K562 (cell line): Measurements from ENCODE around the gene NEK1. TPM values are rescaled to one million over a fixed set of nuclear protein-coding genes. Genes with fewer than 3 reads are reported as not detected.

Experiments
- ATAC-seq: fragments of 200-7000 bp; cut with Tn5 transposase; 3 replicates; pipeline ENCODE4 v1.9.1; 2020; ENCODE audit warnings: moderate library complexity
- BruUV-seq: library from RNA; stranded (reverse); fragments of 400-500 nt; replicated peaks from 2 replicates; lab custom pipeline; 2021; lab: Mats Ljungman, UMichigan
- CTCF ChIA-PET: fragments of 300-600 bp; formaldehyde crosslinking; extraction: SDS; loops from one replicate; lab custom pipeline; 2021; ENCODE audit warnings: low intra/inter-chr PET ratio; lab: Yijun Ruan, JAX
- POLR2A ChIA-PET: fragments of 300-600, 350-650 bp; sonication (Branson Sonifier 250); formaldehyde crosslinking; extraction: SDS; loops from one replicate; lab custom pipeline; 2021; ENCODE audit warnings: antibody characterized with exemption, inconsistent platforms; lab: Yijun Ruan, JAX
- DNase-seq, 4 experiments: peaks; one replicate each; pipeline versions ENCODE4 v3.0.0 to v3.0.0-alpha.2; 2011 to 2018; ENCODE audit warnings: low spot score in 3 of 4, mixed read lengths in 3 of 4; ENCODE audit errors: extremely low read depth in 1 of 4
- FAIRE-seq: peaks from 2 replicates; lab custom pipeline; 2011; peaks lifted over from hg19 to GRCh38; lab: Jason Lieb, UNC
- H2AFZ ChIP-seq: 2 replicates; pipeline ENCODE4 v1.6.0; 2011; ENCODE audit warnings: low read depth, low read length, control low read depth, inconsistent platforms
- H3K27ac ChIP-seq: fragments of 200-600 bp; 3 replicates; pipeline ENCODE4 v1.8.0; 2011; ENCODE audit warnings: low read depth, mild to moderate bottlenecking, control low read depth, inconsistent platforms, low read length, moderate library complexity, mixed read lengths; ENCODE audit errors: extremely low read depth
- H3K27me3 ChIP-seq, 2 experiments: fragments of 300-600 bp in 1 of 2; 2 replicates in 1 of 2; 3 replicates in 1 of 2; pipeline versions ENCODE4 v1.6.0 to v1.8.0; 2011; ENCODE audit warnings: inconsistent platforms in 2 of 2, low read length in 2 of 2, mild to moderate bottlenecking in 1 of 2, mixed read lengths in 1 of 2, moderate library complexity in 1 of 2; ENCODE audit not compliant: control insufficient read depth in 2 of 2, insufficient read depth in 2 of 2
- H3K36me3 ChIP-seq: fragments of 300-600 bp; 3 replicates; pipeline ENCODE4 v1.8.0; 2011; ENCODE audit warnings: mild to moderate bottlenecking, low read length, inconsistent platforms; ENCODE audit not compliant: control insufficient read depth, insufficient read depth
- H3K4me1 ChIP-seq, 2 experiments: fragments of 200-600 bp in 1 of 2; replicated peaks in 1 of 2; 2 replicates in 1 of 2; 3 replicates in 1 of 2; pipeline versions ENCODE4 v1.5.1 to v1.8.0; 2011; ENCODE audit warnings: inconsistent platforms in 2 of 2, low read length in 2 of 2, mild to moderate bottlenecking in 1 of 2, mixed read lengths in 1 of 2, moderate library complexity in 1 of 2; ENCODE audit not compliant: control insufficient read depth in 2 of 2, insufficient read depth in 2 of 2
- H3K4me2 ChIP-seq: 2 replicates; pipeline ENCODE4 v1.6.1; 2011; ENCODE audit warnings: low read length, control low read depth, inconsistent platforms, mixed read lengths; ENCODE audit not compliant: insufficient read depth
- H3K4me3 ChIP-seq: fragments of 200-600 bp; sonication (generic), shearing (Covaris generic); 2 replicates; pipeline ENCODE4 v1.5.1; 2016; ENCODE audit warnings: control low read depth, inconsistent platforms
- H3K79me2 ChIP-seq: fragments of 200-600 bp; 3 replicates; pipeline ENCODE4 v1.8.0; 2011; ENCODE audit warnings: low read length, inconsistent platforms; ENCODE audit not compliant: control insufficient read depth, insufficient read depth
- H3K9ac ChIP-seq, 2 experiments: 2 replicates each; pipeline versions ENCODE4 v1.6.0 to v1.6.1; 2011; ENCODE audit warnings: low read depth in 2 of 2, low read length in 2 of 2, control low read depth in 1 of 2, inconsistent platforms in 1 of 2, mild to moderate bottlenecking in 1 of 2, mixed read lengths in 1 of 2; ENCODE audit not compliant: insufficient read depth in 1 of 2
- H3K9me1 ChIP-seq: one replicate; pipeline ENCODE4 v1.6.0; 2011; ENCODE audit warnings: inconsistent platforms, mild to moderate bottlenecking, low read length, moderate library complexity; ENCODE audit not compliant: control insufficient read depth, insufficient read depth
- H3K9me3 ChIP-seq: replicated peaks from 2 replicates; pipeline ENCODE4 v1.5.1; 2011; ENCODE audit warnings: low read depth, low read length, inconsistent platforms; ENCODE audit not compliant: control insufficient read depth, insufficient read depth
- H4K20me1 ChIP-seq: replicated peaks from 2 replicates; pipeline ENCODE4 v1.6.1; 2011; ENCODE audit warnings: low read length, inconsistent platforms, mixed read lengths; ENCODE audit not compliant: control insufficient read depth, insufficient read depth
- CAMTA2 ChIP-seq: fragments of 250-450 bp; sonication (Bioruptor Pico); conservative IDR thresholded peaks from 2 replicates; pipeline ENCODE4 v1.5.1; 2022
- CCNT2 ChIP-seq: IDR thresholded peaks from 2 replicates; pipeline ENCODE4 v1.6.1; 2011; ENCODE audit warnings: borderline replicate concordance, low read depth, mild to moderate bottlenecking, moderate library complexity, mixed read lengths, low read length; ENCODE audit not compliant: insufficient read length; ENCODE audit errors: extremely low read depth
- CTCF ChIP-seq, 3 experiments: IDR thresholded peaks in 2 of 3; conservative IDR thresholded peaks in 1 of 3; 2 replicates each; pipeline ENCODE4 v1.5.1; 2011 to 2012; ENCODE audit warnings: low read length in 3 of 3, mild to moderate bottlenecking in 3 of 3, control low read depth in 2 of 3, improper control_type of control experiment in 1 of 3, inconsistent platforms in 1 of 3, low read depth in 1 of 3, mixed read lengths in 1 of 3, moderate library complexity in 1 of 3; ENCODE audit not compliant: insufficient read depth in 2 of 3
- DMBX1 ChIP-seq: fragments of 250-450 bp; sonication (Bioruptor Pico); IDR thresholded peaks from 2 replicates; pipeline ENCODE4 v1.8.0; 2022; ENCODE audit warnings: inconsistent platforms, mild to moderate bottlenecking, moderate library complexity, borderline replicate concordance
- ERF ChIP-seq: fragments of 450-650 bp; formaldehyde crosslinking; IDR thresholded peaks from 2 replicates; pipeline ENCODE4 v1.4.0; 2020; ENCODE audit warnings: mild to moderate bottlenecking, mixed read lengths
- HINFP ChIP-seq: fragments of 450-650 bp; conservative IDR thresholded peaks from 2 replicates; pipeline ENCODE4 v1.6.1; 2016; ENCODE audit warnings: missing genetic modification characterization, low read depth, mild to moderate bottlenecking, control low read depth, missing compliant biosample characterization
- PBX2 ChIP-seq, 2 experiments: IDR thresholded peaks in 1 of 2; conservative IDR thresholded peaks in 1 of 2; 2 replicates each; pipeline ENCODE4 v1.6.1; 2016; ENCODE audit warnings: low read depth in 2 of 2, mild to moderate bottlenecking in 1 of 2, missing compliant biosample characterization in 1 of 2, missing genetic modification characterization in 1 of 2, moderate library complexity in 1 of 2
- SMARCA5 ChIP-seq: fragments of 450-650 bp; IDR thresholded peaks from 2 replicates; pipeline ENCODE4 v1.6.1; 2016
- ZBTB5 ChIP-seq: fragments of 450-650 bp; IDR thresholded peaks from 2 replicates; pipeline ENCODE4 v1.6.1; 2017; ENCODE audit warnings: antibody characterized with exemption
- ZKSCAN8 ChIP-seq: fragments of 200-800 bp; sonication (Bioruptor generic); IDR thresholded peaks from 2 replicates; pipeline ENCODE4 v1.6.1; 2016; ENCODE audit warnings: missing genetic modification characterization, missing compliant biosample characterization
- WGBS: fragments of 100-300 bp; shearing (Covaris generic); methylation state at CpG from one replicate; pipeline ENCODE4 v1.1.6; 2016; ENCODE audit warnings: low coverage, mixed read lengths; ENCODE audit not compliant: insufficient coverage; ENCODE audit errors: missing lambda C conversion rate; 5-methylcytosine and 5-hydroxymethylcytosine counted together
- in situ Hi-C: fragments of 300-500 bp; cut with MboI; formaldehyde crosslinking; loops from 4 replicates; pipeline ENCODE4 v1.15.0; 2018; ENCODE audit warnings: inconsistent platforms, mixed read lengths
- intact Hi-C: fragments of 100-400 bp; cut with micrococcal nuclease; formaldehyde crosslinking; loops from 2 replicates; pipeline ENCODE4 v1.14.2; 2022
- polyA plus RNA-seq, 8 experiments: library from polyadenylated mRNA; depleted of rRNA in 4 of 8; stranded (reverse) in 5 of 8; unstranded in 3 of 8; fragments of >200 nt; fragmentation: Nextera tagmentation in 2 of 8; fragmentation: Illumina TruSeq in 1 of 8; extraction: Ambion mirVana in 2 of 8; extraction: Trizol in 1 of 8; gene quantifications; 2 replicates each; pipeline versions ENCODE4 v1.2.1 to v1.2.3, GENCODE V29; 2011 to 2014; ENCODE audit warnings: inconsistent platforms in 1 of 8, missing spikeins in 1 of 8
- total RNA-seq, 7 experiments: library from RNA; depleted of rRNA in 6 of 7; stranded (reverse); fragments of >200 nt in 6 of 7; fragmentation: Illumina TruSeq in 2 of 7; extraction: Trizol in 2 of 7; gene quantifications; 2 replicates each; pipeline versions ENCODE4 v1.2.1 to v1.2.3, GENCODE V29; 2011 to 2021; ENCODE audit warnings: low replicate concordance in 1 of 7

Gene NEK1
- total and polyA plus RNA-seq, 9 of the 15 experiments (the other 6 are each of a cell fraction or from before 2014, with no cell fraction given) = 6.2 to 15.7 (median 10.3) TPM

GRCh38 chr4:169630069-169630468 is 17.7 kb upstream of the NEK1 start:
- 0 out of 2 replicates have a peak, but pooled peaks cover 7% of the 10 kb centered on the region for H4K20me1 ChIP-seq
- ATAC-seq = no peak
- no peak for FAIRE-seq
- in situ Hi-C loops = no loop called here
- WGBS = 96% methylated on average over 3 of the region's 3 CpGs
- H3K27me3 ChIP-seq = no peaks in the 10 kb centered on the region
- no peak overlapping the region for H3K4me3 ChIP-seq
- CTCF ChIA-PET = no interaction called here
- peaks cover 87% of the 10 kb centered on the region for H3K79me2 ChIP-seq
- TF ChIP-seq CAMTA2 (CRISPR knock-in tag) (no peak), ZBTB5 (no peak), CTCF (IDR thresholded peaks at IDR 0.05 in 2 of 3, conservative IDR thresholded peaks at IDR 0.05 in 1 of 3; ENCODE audit: insufficient read depth in 2 of 3, low read depth in 1 of 3, low read length in 3 of 3) (no peak), ERF (CRISPR knock-in tag) (no peak), CCNT2 (no peak), SMARCA5 (no peak), ZKSCAN8 (no peak), HINFP (tag) (no peak), PBX2 (CRISPR knock-in tag; IDR thresholded peaks at IDR 0.05; ENCODE audit: low read depth) (no peak), PBX2 (tag; conservative IDR thresholded peaks at IDR 0.05; ENCODE audit: low read depth) (no peak), DMBX1 (CRISPR knock-in tag) (no peak)
- TF ChIP-seq, all 486 proteins: peak for 0
- no peaks in the 10 kb centered on the region for H3K9me3 ChIP-seq
- H3K4me2 ChIP-seq = no peak overlapping the region
- POLR2A ChIA-PET = interaction anchor here (1.1 to 1.5 kb wide), 2 partner anchors 10 to 30 kb away, joined by 5 to 6 read pairs; partner anchors contain the start of gene CLCN3
- H3K4me1 ChIP-seq = peaks cover 13 to 37% of the 10 kb centered on the region in 2 experiments
- intact Hi-C loops = no loop called here
- H3K27ac ChIP-seq = no peak overlapping the region
- H3K9ac ChIP-seq = no peak overlapping the region
- no TSS peak for BruUV-seq
- H3K9me1 ChIP-seq = no peaks in the 10 kb centered on the region
- no peak overlapping the region for H2AFZ ChIP-seq
- DNase-seq = no peak
- peaks cover 6% of the 10 kb centered on the region; the same call in 1 of the 3 replicates for H3K36me3 ChIP-seq
